Measurements from ENCODE around the gene LANCL2. TPM values are rescaled to one million over a fixed set of nuclear protein-coding genes. Genes with fewer than 3 reads are reported as not detected.

Gene LANCL2
- total RNA-seq, 4 donors from 2014 or later = 14.5 to 32.5 (median 24.3) TPM

- intact Hi-C loops (cut with DNase I) = no loop called here
- Histone ChIP-seq H3K4me3 (replicated peaks in 1 of 3) (no peak overlapping the region), H3K9me3 (no peaks in the 10 kb centered on the region), H3K36me3 (no peaks in the 10 kb centered on the region), H3K27me3 (no peaks in the 10 kb centered on the region), H3K27ac (no peak overlapping the region), H3K4me1 (no peaks in the 10 kb centered on the region)
- no peak for TF ChIP-seq POLR2A (IDR thresholded peaks at IDR 0.05)
- no peak for DNase-seq
- 91 to 93% methylated on average over 16 to 19 of the region's 19 CpGs for WGBS, 2 donors
Observed at GRCh38 chr7:55476852-55477780, 112.0 kb downstream of the LANCL2 start.

DNA sequence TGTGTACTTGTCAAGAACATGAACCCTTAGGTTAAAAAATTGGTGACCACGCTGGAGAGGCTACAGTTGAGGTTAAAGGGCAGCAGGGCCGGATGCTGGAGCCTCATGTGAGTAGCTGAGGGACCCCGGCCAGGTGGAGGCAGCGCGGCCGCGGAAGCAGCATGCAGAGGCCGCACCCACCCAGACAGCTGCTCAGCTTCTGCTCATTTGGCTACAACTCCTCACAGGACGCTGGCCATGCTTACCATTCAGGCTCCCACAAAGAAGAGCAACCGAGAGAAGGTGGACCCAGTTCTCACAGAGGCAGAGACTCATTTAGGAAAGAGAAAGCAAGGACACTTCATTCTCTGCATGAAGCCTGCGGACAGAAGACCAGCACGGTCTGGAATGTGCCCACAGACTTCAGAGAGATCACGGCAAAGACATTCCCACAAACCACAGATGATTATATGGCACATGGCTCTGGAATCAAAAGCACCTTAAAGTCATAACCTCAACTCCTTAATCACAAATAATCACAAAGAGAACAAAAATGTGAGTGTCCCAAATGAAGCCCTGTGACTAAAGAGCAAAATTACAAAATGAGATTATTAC is 112.7 kb downstream of the LANCL2 start:
- 81 to 95% methylated on average over 13 of the region's 13 CpGs for WGBS, 2 donors
- H3K9me3 ChIP-seq = no peaks in the 10 kb centered on the region
- TF ChIP-seq POLR2A (IDR thresholded peaks at IDR 0.05) (no peak), CTCF (IDR thresholded peaks at IDR 0.05) (no peak)

DNA sequence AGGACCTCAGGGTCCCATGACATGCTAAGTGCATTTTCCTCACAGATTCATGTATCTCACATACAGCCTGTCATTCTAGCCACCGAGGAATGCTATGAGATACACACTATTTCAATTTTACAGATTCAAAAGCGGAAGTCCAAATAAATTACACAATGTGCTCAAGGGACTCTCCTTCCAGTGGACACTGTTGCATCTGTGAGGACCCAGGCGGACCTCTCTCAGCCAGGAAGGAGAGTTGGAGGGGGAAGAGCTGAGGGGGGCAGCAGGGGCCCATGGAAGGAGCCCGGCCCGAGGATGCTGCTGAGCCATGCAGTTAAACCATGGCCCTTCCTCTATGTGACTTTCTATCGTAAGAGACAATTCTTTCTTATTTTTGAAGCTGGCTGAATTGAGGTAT is 113.6 kb downstream of the LANCL2 start:
- intact Hi-C loops (cut with DNase I) = no loop called here
- TF ChIP-seq POLR2A (IDR thresholded peaks at IDR 0.05) (no peak), CTCF (IDR thresholded peaks at IDR 0.05) (no peak)
- no peak overlapping the region for H3K27ac ChIP-seq
- no peaks in the 10 kb centered on the region for H3K9me3 ChIP-seq
- 74 to 80% methylated on average over 6 of the region's 6 CpGs for WGBS, 2 donors
- no peak for DNase-seq
- no peaks in the 10 kb centered on the region for H3K27me3 ChIP-seq
- no peaks in the 10 kb centered on the region for H3K36me3 ChIP-seq
- H3K4me1 ChIP-seq = no peaks in the 10 kb centered on the region
- H3K4me3 ChIP-seq (replicated peaks in 1 of 3) = no peak overlapping the region

More for the DNA sequence above, 112.7 kb downstream of the LANCL2 start:
- DNase-seq = no peak
- Histone ChIP-seq H3K4me3 (replicated peaks in 1 of 3) (no peak overlapping the region), H3K4me1 (no peaks in the 10 kb centered on the region), H3K27ac (no peak overlapping the region), H3K36me3 (no peaks in the 10 kb centered on the region), H3K27me3 (no peaks in the 10 kb centered on the region)
- intact Hi-C loops (cut with DNase I) = no loop called here

GRCh38 chr7:55481155-55481554 is 116.0 kb downstream of the LANCL2 start:
- Histone ChIP-seq H3K4me3 (replicated peaks in 1 of 3) (no peak overlapping the region), H3K27ac (no peak overlapping the region), H3K27me3 (no peaks in the 10 kb centered on the region), H3K36me3 (no peaks in the 10 kb centered on the region), H3K4me1 (no peaks in the 10 kb centered on the region), H3K9me3 (no peaks in the 10 kb centered on the region)
- intact Hi-C loops (cut with DNase I) = no loop called here
- TF ChIP-seq CTCF (IDR thresholded peaks at IDR 0.05) (no peak), POLR2A (IDR thresholded peaks at IDR 0.05) (no peak)
- DNase-seq = no peak
- WGBS, 2 donors = 92 to 93% methylated on average over 1 to 2 of the region's 2 CpGs

GRCh38 chr7:55483046-55483445 is 117.9 kb downstream of the LANCL2 start:
- Histone ChIP-seq H3K36me3 (no peaks in the 10 kb centered on the region), H3K27ac (no peak overlapping the region), H3K4me3 (replicated peaks in 1 of 3) (no peak overlapping the region), H3K9me3 (no peaks in the 10 kb centered on the region), H3K27me3 (no peaks in the 10 kb centered on the region), H3K4me1 (no peaks in the 10 kb centered on the region)
- intact Hi-C loops (cut with DNase I) = no loop called here
- WGBS, 2 donors = 95 to 97% methylated on average over 4 to 6 of the region's 6 CpGs
- TF ChIP-seq POLR2A (IDR thresholded peaks at IDR 0.05) (no peak), CTCF (IDR thresholded peaks at IDR 0.05) (no peak)
- DNase-seq = no peak

Other genes starting within 250 kb of the LANCL2 start
- gene VOPP1, start 207.2 kb downstream of the LANCL2 start, total RNA-seq = 10 to 100 TPM; 42.6 to 58.0 (median 46.2) TPM